NT2/D1 (cell line): ENCODE measurements around the gene SMC1A.

Source experiments
- DNase-seq: peaks from one replicate; pipeline ENCODE4 v3.0.0-alpha.2; 2011; ENCODE audit warnings: low read depth, low spot score
- H3K27me3 ChIP-seq: 2 replicates; pipeline ENCODE4 v1.6.0; 2011; ENCODE audit warnings: mild to moderate bottlenecking; ENCODE audit not compliant: insufficient read length, insufficient read depth
- H3K36me3 ChIP-seq: 2 replicates; pipeline ENCODE4 v1.6.1; 2011; ENCODE audit warnings: mild to moderate bottlenecking, low read length, mixed read lengths; ENCODE audit not compliant: insufficient read depth, insufficient read length
- H3K4me1 ChIP-seq: 2 replicates; pipeline ENCODE4 v1.5.1; 2011; ENCODE audit not compliant: insufficient read depth, insufficient read length
- H3K4me3 ChIP-seq: 2 replicates; pipeline ENCODE4 v1.5.1; 2011; ENCODE audit warnings: low read depth; ENCODE audit not compliant: insufficient read length
- H3K9ac ChIP-seq: 2 replicates; pipeline ENCODE4 v1.6.0; 2011; ENCODE audit warnings: low read depth; ENCODE audit not compliant: insufficient read length
- H3K9me3 ChIP-seq: 2 replicates; pipeline ENCODE4 v1.5.1; 2011; ENCODE audit warnings: mild to moderate bottlenecking, low read length; ENCODE audit not compliant: insufficient read depth
- SUZ12 ChIP-seq: IDR thresholded peaks from 2 replicates; pipeline ENCODE4 v1.6.1; 2011; ENCODE audit not compliant: insufficient read length, insufficient read depth; ENCODE audit errors: extremely low read depth
- YY1 ChIP-seq: IDR thresholded peaks from 2 replicates; pipeline ENCODE4 v1.6.1; 2011; ENCODE audit not compliant: insufficient read length, insufficient read depth
- ZNF274 ChIP-seq: IDR thresholded peaks from 2 replicates; pipeline ENCODE4 v1.6.1; 2011; ENCODE audit warnings: mild to moderate bottlenecking, low read depth, low read length

SMC1A gene

GRCh38 chrX:53333853-53334252 is 88.6 kb downstream of the SMC1A start:
- Histone ChIP-seq H3K4me1 (no peaks in the 10 kb centered on the region), H3K27me3 (no peaks in the 10 kb centered on the region), H3K36me3 (no peaks in the 10 kb centered on the region), H3K9me3 (no peaks in the 10 kb centered on the region), H3K4me3 (no peak overlapping the region), H3K9ac (no peak overlapping the region)
- no peak for DNase-seq
- TF ChIP-seq YY1 (no peak), ZNF274 (no peak)

GRCh38 chrX:53332204-53332603 is 90.2 kb downstream of the SMC1A start:
- no peak for DNase-seq
- H3K36me3 ChIP-seq, result no peaks in the 10 kb centered on the region
- TF ChIP-seq YY1 (no peak), SUZ12 (no peak), ZNF274 (no peak)
- no peaks in the 10 kb centered on the region for H3K4me1 ChIP-seq
- no peaks in the 10 kb centered on the region for H3K27me3 ChIP-seq
- no peaks in the 10 kb centered on the region for H3K9me3 ChIP-seq
- no peak overlapping the region for H3K4me3 ChIP-seq
- no peak overlapping the region for H3K9ac ChIP-seq

GRCh38 chrX:53330331-53330730 is 92.1 kb downstream of the SMC1A start:
- DNase-seq, result no peak
- TF ChIP-seq SUZ12, result no peak
- no peak for TF ChIP-seq YY1
- TF ChIP-seq ZNF274, result no peak
- Histone ChIP-seq H3K4me1 (no peaks in the 10 kb centered on the region), H3K36me3 (no peaks in the 10 kb centered on the region), H3K27me3 (no peaks in the 10 kb centered on the region), H3K4me3 (no peak overlapping the region), H3K9me3 (no peaks in the 10 kb centered on the region), H3K9ac (no peak overlapping the region)

GRCh38 chrX:53324803-53325202 is 97.7 kb downstream of the SMC1A start:
- Histone ChIP-seq H3K4me3 (no peak overlapping the region), H3K36me3 (no peaks in the 10 kb centered on the region), H3K9me3 (no peaks in the 10 kb centered on the region), H3K4me1 (peaks cover 3% of the 10 kb centered on the region), H3K9ac (no peak overlapping the region), H3K27me3 (peaks cover 44% of the 10 kb centered on the region)
- TF ChIP-seq YY1 (no peak), SUZ12 (no peak), ZNF274 (no peak)
- DNase-seq, result no peak
